Activated T-cell treated with anti-CD3 and anti-CD28 coated beads for 24 hours (primary cell): ENCODE measurements around the gene HORMAD2.
A peak's percentile ranks its signal among the peaks of the same experiment; 100 is the strongest.

Experiments
- DNase-seq: peaks from one replicate; pipeline ENCODE4 v3.0.0-alpha.2; 2020; ENCODE audit warnings: low read depth

The HORMAD2 gene

DNA sequence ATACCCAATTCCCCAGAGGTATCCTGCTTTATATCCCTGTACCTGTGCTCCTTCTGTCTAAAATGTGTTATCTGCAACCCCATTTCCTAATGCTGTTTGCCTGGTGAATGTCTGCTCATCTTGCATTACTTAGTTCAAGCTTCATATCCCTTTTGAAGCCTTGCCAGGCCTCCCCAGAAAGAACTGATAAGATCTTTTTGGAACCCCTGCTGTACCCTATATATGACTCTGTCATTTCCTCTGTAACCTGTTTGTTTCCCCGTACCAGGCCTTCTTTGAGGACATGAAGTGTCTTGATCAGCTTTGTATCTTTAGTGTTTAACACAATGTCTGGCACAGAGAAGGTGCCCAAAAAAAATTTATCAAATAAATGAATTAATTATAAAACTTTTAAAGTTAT lies 88.7 kb downstream of the HORMAD2 start:
- DNase-seq = no peak

DNA sequence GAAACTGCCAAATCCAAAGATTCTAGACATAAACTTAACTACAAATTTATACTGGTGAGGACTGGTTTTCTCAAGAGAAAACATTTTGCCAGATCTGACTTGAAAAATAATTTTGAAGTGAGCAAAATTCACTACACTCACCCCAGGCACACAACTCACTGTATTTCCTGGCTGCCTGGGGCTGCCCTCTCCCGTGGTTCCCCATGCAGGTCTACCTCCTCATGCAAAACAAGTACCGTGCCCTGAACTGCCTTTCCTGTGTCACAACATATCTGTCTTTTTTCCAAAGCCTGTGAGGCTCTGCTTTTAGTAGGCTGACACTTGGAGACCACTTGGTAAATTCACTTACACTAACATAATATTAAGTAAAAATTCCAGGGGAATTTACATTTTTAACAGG lies 89.9 kb downstream of the HORMAD2 start:
- DNase-seq = no peak

DNA sequence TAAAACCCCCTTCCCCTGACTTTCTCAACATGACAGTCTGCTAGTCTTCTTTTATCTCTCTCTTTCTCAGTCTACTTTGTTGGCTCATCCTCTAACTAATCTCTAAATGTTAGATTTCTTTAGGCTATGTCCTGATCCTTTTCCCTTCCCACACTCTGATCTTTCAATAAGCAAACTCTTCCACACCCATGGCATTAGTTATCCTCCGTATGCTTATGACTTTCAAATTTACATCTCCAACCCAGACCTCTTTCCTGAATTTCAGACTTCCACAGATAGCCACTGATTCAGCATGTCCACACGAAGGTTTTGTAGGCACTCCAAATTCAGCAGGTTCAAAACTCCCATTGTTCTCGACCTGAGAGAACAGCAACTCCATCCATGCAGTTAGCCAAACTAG lies 90.7 kb downstream of the HORMAD2 start:
- DNase-seq = no peak

DNA sequence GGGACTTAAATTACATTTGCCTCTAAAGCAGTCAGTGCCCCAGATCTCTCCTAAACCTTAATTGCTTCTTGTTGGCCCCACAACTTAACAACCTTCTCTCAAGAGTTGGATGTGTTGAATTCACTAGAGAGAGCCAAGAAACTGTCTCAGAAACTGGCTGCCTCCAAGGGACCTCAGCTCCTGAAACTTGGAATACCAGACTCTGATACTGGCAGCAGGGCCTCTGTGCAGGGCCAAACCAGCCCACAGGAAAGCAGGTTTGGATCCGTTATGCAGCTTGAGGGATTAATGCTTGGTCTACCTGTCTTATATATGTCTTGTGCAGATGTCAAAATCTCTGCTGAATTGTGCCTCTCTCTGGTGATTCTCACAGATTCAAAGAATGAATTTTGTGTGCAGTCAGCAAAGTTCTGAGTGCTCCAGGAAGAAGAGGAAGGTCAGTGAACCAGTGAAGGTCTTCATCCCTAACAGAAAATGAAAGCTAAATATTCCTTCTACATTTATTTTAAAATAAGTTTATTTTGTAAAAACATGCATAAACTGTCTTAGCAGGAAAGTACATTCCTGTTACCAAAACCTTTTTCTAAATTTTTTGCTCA lies 95.5 kb downstream of the HORMAD2 start:
- no peak for DNase-seq

DNA sequence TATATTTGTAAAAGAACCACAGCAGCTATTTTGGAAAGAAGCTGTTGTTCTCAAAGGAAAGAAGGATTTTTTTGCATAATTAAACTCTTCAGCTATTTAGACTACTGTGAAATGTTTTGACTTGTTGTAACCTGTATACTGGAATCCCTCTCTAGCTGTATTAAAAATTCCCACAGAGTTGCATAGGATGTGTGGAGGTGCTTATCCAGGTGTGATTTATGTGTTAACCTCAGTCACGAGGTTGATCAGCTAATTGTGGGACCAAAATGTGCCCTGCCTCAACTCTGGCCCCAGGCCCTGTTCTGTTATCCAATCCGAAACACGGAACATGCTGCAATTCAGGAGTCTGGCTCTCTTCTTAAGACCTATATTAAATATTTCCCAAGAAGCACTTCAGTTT lies 96.2 kb downstream of the HORMAD2 start:
- no peak for DNase-seq

DNA sequence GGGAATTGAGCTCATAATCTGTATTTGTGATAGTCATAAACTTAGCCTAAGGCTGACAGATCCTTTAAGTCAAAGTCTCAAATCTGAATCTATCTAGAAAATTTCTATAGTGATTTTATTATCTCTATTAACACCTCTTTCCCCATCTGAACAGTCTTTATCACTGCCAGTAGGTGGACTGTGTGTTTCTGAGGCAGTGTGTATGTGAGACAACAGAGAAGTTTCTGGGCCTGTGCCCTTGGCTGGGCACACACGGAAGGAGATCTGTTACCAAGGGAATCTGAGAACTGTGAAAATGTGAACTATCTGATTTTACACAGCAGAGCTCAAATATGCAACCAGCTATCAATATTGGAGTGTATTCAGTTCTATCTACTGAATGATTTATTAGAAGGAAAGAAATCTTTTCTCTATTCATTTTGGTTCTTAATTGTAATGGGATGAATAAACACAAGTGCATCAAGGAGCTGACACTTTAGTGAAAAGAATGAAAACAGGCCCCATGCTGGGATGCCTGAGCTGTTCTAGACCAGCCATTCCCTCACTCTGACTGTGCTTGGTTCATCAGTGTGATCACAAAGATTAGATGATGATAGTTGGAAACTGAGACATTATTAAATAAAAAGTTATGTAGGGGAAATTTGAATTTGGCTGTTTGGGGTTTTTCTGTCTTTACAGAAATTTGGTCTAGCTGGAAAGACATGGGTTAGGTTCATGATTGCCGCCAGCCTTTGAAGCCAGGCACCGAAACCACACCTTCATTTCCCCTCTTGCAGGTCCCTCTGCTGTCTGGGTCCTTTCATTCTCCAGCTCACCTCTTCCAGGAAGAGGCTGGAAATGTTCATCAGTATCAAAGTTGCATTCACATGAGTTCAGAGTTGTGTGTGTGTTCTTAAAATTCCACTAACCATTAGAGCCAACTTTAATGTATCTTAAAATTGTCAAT lies 98.2 kb downstream of the HORMAD2 start:
- DNase-seq = peak; percentile 59

DNA sequence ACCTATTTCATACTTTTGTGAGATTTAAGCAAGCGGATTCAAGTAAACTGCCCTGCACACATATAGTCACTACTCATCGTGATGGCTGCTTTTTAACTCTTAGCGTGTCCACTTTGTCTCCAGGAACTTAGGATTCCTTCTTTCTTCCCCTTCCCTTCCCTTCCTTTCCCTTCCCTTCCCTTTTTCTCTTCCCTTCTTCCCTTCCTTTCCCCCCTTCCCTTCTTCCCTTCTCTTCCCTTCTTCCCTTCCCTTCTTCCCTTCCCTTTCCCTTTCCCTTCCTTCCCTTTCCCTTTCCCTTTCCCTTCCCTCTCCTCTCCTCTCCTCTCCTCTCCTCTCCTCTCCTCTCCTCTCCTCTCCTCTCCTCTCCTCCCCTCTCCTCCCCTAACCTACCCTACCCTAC lies 100.4 kb downstream of the HORMAD2 start:
- DNase-seq = no peak

DNA sequence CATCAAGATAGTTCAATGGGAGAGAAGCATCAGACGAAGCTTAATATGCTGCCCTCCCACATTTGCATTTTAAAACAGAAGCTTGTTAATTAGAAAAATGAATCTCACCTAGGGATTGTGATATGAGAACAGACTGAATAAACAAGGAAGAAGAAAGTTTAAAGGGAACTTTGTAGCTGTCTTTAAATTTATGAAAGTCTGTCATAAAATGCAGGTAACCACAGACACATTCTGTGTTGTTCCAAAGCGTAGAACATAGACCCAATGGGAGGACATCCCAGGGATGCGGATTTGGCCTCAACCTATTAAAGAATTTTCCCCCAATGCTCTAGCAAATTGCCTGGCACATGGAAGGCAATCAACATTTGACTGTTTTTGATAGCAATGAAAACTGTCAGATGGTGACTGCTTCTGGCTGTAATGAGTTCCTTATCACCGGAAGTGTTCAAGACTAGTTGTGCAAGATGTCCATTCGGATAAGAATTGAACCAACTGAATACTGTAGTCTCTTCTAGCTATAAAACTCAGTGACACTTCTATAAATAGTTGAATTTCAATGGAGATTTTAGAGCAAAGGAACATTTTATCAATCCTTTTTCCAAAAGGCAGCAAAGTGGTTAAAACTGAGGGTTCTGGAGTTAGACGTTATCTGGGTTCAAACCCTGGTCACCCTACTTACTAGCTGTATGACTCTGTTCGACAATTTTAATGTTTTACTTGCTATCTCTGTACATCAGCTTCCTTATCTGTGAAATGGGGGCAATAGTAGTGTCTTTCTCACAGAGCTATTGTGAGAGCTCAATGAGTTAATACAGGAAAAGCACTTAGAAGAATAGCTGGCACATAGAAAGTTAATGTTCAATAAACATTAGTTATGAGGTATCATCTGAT lies 101.4 kb downstream of the HORMAD2 start:
- no peak for DNase-seq

DNA sequence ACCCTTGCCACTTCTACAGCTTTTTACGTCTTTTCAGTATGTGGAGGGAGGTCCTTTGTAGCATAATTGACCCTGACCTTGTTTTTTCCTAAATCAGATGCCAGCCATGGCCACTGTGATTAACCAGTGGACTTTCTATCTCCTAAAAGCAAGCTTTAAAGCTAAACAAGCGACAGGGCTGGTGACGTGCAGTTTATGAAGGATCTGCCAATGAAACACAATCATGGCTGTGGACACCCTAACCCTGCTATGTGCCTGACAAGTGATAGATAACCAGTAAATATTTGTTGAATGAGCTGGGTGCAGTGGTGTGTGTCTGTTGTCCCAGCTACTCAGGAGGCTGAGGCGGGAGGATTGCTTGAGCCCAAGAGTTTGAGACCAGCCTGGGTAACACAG lies 102.1 kb downstream of the HORMAD2 start:
- no peak for DNase-seq

DNA sequence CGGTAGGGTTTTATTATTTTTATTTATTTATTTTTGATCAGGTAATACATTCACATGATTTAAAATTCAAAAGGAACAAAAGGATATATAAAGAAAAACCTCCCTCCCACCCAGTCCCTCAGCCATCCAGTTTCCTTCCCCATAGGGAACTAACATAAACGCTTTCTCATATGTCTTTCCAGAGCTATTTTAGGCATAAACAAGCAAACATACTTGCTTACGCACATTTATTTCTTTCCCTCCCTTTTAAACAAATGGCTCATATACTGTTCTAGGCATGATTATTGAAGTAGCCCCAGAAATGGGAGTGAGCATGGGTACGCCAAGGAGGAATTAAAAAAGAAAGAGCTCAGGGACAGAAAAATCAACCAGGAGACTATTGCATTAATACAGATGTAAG lies 102.6 kb downstream of the HORMAD2 start:
- DNase-seq = no peak

DNA sequence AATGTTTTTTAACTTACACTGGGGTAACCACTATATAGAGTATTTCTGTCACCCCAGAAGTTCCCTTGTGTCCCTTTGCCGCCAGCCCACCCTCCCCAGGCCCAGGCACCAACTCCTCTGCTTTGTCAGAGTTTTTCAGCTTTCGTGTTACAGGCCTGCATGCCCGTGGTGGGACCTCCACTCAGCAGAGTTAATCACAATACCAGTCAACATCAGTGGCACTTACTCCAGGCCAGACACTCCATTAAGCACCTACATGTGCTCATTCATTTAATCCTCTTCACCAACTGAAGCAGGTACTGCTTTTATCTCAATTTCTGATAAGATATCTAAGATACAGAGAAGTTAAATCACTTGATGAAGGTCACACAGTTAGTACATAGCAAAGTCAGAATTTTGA lies 103.0 kb downstream of the HORMAD2 start:
- no peak for DNase-seq

DNA sequence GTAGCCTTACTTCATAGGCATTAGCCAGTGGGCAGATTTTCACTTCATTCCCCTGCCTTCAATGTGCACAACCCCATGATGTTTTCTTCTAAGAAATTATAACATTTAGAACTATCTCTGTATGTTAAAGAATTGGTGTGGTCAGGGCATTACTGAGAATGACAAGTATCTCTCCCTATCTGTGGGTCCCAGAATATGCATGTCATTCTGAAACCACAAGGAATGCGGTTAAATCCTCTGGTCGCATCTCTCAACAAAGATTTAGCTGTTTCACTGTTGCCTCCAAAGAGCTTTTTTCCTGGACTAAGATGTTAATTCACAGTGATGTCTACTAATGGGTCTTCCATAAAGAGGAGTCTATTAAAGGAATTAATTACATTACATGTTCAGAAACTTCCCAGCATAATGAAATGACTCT lies 103.6 kb downstream of the HORMAD2 start:
- DNase-seq = no peak

DNA sequence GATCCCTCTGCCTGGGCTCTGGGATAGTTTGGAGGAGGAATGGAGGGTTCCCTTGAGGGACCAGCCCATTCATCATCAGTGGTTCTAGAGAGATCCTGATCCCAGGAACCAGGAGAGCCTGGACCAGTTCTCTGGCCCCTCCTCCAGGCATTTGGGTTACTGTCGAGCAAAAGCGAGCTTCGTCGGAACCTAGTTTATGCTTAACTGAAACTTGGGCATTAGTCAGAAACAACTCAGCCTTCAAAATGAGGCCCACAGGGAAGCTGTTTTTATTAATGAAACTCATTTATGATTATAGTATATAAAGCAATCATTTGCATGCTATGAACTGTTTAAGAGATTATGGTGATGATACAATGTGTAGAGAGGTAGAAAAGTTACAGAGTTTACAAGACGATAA lies 104.9 kb downstream of the HORMAD2 start:
- no peak for DNase-seq

DNA sequence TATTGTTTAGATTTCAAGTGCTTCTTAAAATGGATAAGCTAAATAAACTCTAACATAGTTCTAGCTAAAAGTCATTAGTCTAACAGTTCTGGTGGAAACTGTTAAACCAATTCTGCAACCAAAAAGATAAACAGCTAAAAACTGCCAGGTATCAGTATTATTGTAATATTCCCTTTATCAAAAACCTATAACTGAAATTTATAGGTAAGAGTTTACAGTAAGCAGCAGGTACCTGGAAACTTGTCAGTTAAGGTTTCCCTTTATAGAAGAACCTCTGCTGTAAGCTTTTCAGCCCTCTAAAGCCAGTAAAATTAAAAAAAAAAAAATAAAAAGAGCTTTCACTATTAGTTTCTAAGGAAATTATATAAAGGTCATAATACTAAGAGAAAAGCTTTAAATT lies 105.3 kb downstream of the HORMAD2 start:
- no peak for DNase-seq

DNA sequence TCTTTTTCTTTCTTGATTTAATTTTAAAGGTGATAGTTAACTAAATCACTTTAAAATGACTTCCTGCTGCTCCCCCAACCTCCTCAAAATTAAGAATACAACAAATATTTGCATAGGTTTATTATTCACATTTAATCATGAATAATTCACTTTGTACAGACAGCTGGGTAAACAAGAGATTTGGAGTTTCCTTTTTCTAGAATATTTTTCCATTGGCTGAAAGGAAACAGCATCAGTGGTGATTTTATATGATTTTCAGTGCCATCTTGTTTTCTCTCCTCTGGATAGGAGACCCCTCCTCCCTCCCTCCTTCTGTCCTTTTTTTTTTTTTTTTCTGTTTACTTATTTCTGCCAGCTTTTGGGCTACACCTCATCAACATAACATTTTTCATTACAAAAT lies 105.8 kb downstream of the HORMAD2 start:
- DNase-seq = no peak

DNA sequence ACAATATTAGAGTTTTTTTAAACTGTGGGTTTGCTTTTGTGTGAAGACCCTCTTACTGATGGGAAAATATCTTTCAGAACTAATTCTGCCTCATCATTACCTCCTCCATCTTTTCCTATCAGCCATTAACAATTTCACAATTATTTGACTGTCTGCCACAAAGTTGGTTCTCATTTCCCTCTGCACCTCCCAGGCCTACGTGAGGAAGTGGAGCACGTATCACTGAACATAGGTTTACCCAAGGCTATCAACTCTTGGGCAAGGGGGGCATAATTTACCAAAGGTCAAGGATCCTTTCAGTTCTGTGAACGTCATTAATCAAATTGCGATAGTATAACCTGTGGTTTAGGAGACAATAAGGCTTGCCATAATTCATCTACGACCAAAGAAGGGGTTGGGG lies 106.2 kb downstream of the HORMAD2 start:
- DNase-seq = no peak

DNA sequence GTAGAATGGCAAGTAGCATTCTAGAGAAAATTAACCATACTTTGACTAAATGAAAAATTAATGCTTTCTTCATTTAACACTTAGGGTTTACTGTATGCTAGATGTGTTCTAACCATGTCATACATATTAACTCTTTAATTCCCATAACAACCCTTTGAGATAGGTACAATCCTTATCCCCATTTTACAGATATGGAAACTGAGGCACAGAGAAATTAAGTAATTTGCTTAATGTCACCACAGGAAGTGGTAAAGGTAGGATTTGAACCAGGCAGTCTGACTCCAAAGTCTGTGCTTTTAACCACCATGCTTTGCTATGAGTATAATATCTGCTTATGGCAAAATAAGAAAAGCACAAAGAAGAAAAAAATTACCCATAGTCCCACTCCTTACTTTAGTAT lies 106.8 kb downstream of the HORMAD2 start:
- DNase-seq = no peak

DNA sequence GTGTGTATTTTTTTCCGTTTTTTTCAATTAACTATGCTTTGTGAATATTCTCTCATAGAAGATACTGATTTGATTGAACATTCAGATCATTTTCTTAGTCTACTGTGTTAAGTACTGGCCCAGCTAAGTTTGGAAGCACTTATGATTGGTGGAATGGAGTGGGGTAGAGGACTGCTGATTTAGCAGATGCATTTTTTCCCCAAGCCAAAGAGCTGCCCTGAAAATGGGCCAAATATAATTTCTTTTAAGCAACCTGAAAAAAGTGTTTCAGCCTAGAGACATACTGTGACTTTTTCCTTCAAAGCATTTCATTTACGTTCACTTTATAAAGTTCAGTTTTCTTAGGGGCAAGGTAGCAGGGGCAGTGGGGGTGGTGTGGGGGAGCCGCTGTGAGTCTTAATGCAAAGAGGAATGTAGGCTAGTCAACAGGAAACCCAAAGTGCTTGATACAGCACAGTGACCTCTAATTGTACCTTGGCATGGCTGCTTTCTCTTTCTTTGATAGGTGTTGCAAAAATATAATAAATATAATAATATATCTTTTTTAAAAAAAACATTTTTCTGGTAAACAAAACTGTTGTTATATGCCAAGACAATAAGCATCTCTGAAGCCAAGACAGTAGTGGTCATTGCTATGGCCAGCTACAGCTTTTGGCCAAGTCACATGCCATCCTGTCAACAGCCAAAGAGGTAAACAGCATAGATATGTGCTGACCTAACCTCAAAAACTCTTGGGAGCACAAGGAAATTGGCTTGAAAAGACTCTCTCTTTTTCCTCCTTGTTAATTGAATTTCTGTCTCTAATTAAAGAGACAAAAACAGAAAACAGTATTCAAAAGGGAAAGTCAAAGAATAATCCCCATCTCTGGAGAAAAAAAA lies 107.5 kb downstream of the HORMAD2 start:
- DNase-seq = no peak

DNA sequence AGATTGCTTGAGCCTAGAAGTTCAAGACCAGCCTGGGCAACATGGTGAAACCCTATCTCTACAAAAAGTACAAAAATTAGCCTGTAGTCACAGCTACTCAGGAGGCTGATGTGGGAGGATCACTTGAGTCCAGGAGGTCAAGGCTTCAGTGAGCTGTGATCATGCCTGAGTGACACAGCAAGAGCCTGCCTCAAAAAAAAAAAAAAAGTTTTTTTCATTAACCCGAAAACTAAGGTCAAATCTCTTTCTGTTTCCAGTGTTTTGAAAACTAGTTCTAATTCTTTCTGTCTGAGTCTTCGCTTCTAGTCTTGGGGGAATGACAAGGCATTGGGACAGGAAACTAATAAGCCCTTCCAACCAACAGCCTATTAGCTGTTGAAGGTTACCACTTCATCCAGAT lies 108.6 kb downstream of the HORMAD2 start:
- no peak for DNase-seq

DNA sequence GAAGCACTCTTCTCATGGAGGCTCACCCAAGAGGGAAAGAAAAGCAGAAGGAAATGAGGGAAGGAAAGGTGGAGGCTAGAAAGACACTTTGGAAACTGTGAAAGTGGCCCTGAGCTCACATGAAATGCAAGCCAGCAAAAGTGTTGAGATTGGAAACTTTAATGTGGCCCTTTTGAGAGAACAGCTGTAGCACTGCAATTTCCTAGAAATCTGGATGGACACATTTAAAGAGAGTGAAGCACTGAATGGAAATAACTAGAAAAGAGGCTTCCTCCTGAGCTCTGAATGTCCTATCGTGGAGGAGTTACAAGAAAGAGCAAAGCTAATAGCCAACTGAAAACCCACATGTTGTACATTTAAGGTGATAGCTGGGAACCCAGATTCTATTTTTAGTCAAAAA lies 110.3 kb downstream of the HORMAD2 start:
- no peak for DNase-seq

DNA sequence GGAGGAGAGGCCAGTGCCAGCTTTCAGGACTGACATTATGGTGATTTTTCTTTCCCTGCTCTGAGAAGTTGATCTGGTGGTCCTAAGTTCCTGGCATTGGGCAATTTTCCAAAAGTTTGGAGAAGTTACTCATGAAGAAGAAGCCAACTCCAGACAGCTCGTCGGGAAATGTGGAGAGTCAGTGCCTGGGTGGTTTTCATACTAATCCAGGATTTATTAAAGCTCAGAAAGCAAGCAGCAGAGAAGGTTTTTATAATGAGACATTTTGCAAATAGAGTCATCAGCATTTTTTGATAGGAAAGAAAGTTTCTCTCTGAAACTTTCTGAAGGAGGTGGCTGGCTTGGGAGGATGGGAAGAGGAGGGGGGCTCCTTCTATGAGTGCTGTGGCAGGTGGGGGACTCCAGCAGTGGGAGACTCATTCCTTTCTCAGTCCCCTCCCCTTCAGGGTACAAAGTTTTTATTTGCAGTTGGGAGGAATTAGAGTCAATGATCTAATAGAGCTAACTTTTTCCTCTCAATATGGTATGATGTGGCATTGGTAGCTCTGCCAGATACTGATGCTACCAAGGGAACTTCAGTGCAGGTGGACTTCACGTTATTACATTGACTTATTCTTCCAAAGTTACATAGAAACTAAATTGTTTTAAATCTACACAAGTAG lies 110.9 kb downstream of the HORMAD2 start:
- DNase-seq = no peak
